NB4 (cell line): Measurements from ENCODE around the gene PIP4K2A.
A peak's percentile ranks its signal among the peaks of the same experiment; 100 is the strongest.

Experiments used
- DNase-seq: peaks from one replicate; pipeline ENCODE4 v3.0.0; 2010; ENCODE audit warnings: low read depth
- H3K4me3 ChIP-seq: one replicate; pipeline ENCODE4 v1.5.1; 2011; ENCODE audit warnings: mild to moderate bottlenecking, low read depth, low read length, moderate library complexity
- CTCF ChIP-seq: IDR thresholded peaks from one replicate; pipeline ENCODE4 v1.5.1; 2012; ENCODE audit warnings: low read depth, low read length
- MYC ChIP-seq: IDR thresholded peaks from 2 replicates; pipeline ENCODE4 v1.6.1; 2011; ENCODE audit warnings: low read depth, low read length
- POLR2A ChIP-seq: IDR thresholded peaks from 2 replicates; pipeline ENCODE4 v1.6.1; 2011; ENCODE audit warnings: mild to moderate bottlenecking; ENCODE audit not compliant: insufficient read length; ENCODE audit errors: extremely low read depth
- TF ChIP-seq, protein P1 (sequence below): IDR thresholded peaks from 2 replicates; pipeline ENCODE4 v1.6.1; 2011; ENCODE audit warnings: low read depth, low read length

PIP4K2A gene

GRCh38 chr10:22617516-22617915, 96.9 kb downstream of the PIP4K2A start:
- DNase-seq: peak; percentile 57
- TF ChIP-seq POLR2A (no peak), MYC (0 out of 2 replicates have a peak, but pooled peaks have one; percentile 8), CTCF (peak; percentile 26)
- TF ChIP-seq, protein P1, sequence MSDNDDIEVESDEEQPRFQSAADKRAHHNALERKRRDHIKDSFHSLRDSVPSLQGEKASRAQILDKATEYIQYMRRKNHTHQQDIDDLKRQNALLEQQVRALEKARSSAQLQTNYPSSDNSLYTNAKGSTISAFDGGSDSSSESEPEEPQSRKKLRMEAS: no peak

DNA sequence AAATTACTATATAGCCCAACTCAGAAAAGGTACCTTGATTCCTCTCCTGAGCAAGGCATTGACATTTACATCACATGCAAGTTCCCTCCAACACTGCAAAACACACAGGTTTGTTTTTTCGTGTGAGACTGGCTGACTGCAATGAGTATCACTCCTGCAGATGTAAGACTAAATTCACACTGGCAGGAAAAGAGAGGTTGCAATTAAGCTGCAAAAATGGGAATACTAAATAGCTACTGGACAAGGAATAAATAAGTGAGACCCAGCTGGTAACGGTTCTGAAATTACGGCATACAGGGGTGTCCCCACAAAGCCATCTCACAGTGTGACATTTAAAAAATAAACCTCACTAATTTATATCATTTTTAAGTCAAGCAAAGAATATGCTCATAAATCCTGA, 97.3 kb downstream of the PIP4K2A start:
- H3K4me3 ChIP-seq: no peak overlapping the region
- TF ChIP-seq CTCF: no peak
- no peak for DNase-seq

More at GRCh38 chr10:22617516-22617915, 96.9 kb downstream of the PIP4K2A start:
- no peak overlapping the region for H3K4me3 ChIP-seq

DNA sequence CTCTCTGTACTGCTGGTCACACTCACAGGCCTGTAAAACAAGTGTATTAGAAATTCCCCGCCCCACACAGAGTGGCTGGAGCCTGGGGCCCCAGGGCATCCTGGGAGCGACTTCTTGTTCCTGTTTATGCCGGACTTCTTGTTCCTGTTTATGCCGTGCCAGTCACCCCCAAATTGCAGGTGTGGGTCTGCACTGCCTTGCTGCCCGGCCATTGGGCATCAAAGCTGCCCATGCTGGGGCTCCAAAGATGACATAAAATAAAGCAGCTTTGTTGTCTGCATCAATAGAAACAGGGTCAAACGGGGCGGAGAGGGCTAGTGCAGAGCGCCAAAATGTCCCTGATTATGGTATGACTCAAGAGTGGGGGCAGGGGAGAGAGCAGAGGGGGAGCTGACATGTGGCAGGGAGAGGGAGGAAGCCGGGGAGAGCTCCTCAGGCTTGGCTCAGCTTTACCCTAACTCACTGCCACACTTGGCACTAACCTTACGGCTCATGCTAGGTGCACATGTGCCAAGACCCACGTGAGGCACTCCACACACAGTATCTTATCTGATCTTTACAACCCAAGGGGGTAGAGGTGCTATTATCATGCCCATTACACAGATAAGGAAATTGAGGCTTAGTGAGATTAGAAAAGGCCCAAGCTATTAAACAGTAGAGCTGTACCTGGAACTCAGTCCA, 98.4 kb downstream of the PIP4K2A start:
- peak; percentile 84 for DNase-seq
- H3K4me3 ChIP-seq: peak overlapping the region; percentile 57
- TF ChIP-seq, protein P1: peak; percentile 77
- TF ChIP-seq POLR2A (peak; percentile 37), CTCF (no peak), MYC (peak; percentile 77)

GRCh38 chr10:22615101-22615500, 99.3 kb downstream of the PIP4K2A start:
- peak overlapping the region; percentile 57 for H3K4me3 ChIP-seq
- DNase-seq: no peak

GRCh38 chr10:22613011-22613410, 101.4 kb downstream of the PIP4K2A start:
- no peak for DNase-seq
- TF ChIP-seq CTCF (no peak), MYC (no peak), POLR2A (no peak)
- TF ChIP-seq, protein P1: no peak
- H3K4me3 ChIP-seq: no peak overlapping the region

More at GRCh38 chr10:22615101-22615500, 99.3 kb downstream of the PIP4K2A start:
- no peak for TF ChIP-seq CTCF
- TF ChIP-seq MYC: no peak
- no peak for TF ChIP-seq POLR2A
- TF ChIP-seq, protein P1: no peak

- no peak overlapping the region for H3K4me3 ChIP-seq
- DNase-seq: no peak
- no peak for TF ChIP-seq CTCF
- TF ChIP-seq MYC: no peak
- TF ChIP-seq, protein P1: no peak
- no peak for TF ChIP-seq POLR2A
These were observed 102.1 kb downstream of the PIP4K2A start for GRCh38 chr10:22612318-22612717.
